Upper lobe of right lung (tissue), 1 donor: Measurements from ENCODE around the gene HOXC9. TPM values are rescaled to one million over a fixed set of nuclear protein-coding genes. Genes with fewer than 3 reads are reported as not detected.

Experiments
- ATAC-seq: fragments of 200-7000 bp; cut with Tn5 transposase; one replicate; pipeline ENCODE4 v1.9.1; 2020; ENCODE audit warnings: mild to moderate bottlenecking, moderate library complexity
- DNase-seq: peaks from one replicate; pipeline ENCODE4 v3.0.0-alpha.2; 2020
- H3K27ac ChIP-seq: fragments of 200-600 bp; one replicate; pipeline ENCODE4 v1.8.0; 2022
- H3K27me3 ChIP-seq: fragments of 200-600 bp; one replicate; pipeline ENCODE4 v1.8.0; 2022; ENCODE audit warnings: mild to moderate bottlenecking
- H3K36me3 ChIP-seq: fragments of 200-600 bp; one replicate; pipeline ENCODE4 v1.8.0; 2022
- H3K4me1 ChIP-seq: fragments of 200-600 bp; one replicate; pipeline ENCODE4 v1.8.0; 2022
- H3K4me3 ChIP-seq: fragments of 200-600 bp; one replicate; pipeline ENCODE4 v1.8.0; 2022; ENCODE audit warnings: mild to moderate bottlenecking
- H3K9me3 ChIP-seq: fragments of 200-600 bp; one replicate; pipeline ENCODE4 v1.8.0; 2022
- intact Hi-C: fragments of 100-400 bp; cut with DNase I; formaldehyde crosslinking; loops from one replicate; pipeline ENCODE4 v1.11.0; 2022
- total RNA-seq: library from RNA; stranded (reverse); fragmentation: NEBNext Ultra II Directional; extraction: Animal tissue kit (Norgen Biotek cat#: 25700); gene quantifications from one replicate; pipeline ENCODE4 v1.2.1, GENCODE V29; 2021
- TF ChIP-seq, protein P1 (sequence below): fragments of 200-600 bp; IDR thresholded peaks from one replicate; pipeline ENCODE4 v1.8.0; 2022; ENCODE audit warnings: antibody characterized with exemption
- donor health status: DM: no; HTN: yes; CAD: no; lungs with severe emphysema.

HOXC9 gene
- total RNA-seq, 1 donor from 2014 or later = 0.61 TPM

DNA sequence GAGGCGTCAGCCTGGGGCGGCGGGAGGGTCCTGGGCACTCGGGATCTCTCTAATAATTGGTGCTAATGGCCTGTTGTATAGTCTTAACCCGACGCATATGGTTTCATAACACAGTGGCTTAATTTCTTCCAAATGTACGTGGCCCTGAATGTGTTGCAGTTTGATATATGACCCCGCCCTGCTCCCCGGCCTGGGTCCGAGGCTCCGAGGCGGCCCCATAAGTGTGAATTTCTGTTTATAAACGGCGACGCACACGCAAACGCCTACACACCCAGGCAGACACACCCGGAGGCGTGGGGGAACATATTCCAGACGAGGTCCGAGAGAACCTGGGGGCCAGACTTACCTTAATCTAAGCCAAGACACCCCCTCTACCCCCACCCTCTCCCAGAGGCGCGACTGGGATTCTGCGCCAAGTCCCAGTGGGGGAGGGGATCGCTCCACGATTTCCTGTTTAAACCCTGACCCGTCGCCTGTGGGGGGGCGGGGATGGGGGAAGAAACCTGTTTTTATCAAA is 18.6 kb downstream of the HOXC9 start:
- H3K4me1 ChIP-seq = peaks cover 5% of the 10 kb centered on the region
- H3K36me3 ChIP-seq = no peaks in the 10 kb centered on the region
- H3K27me3 ChIP-seq = peaks cover 94% of the 10 kb centered on the region
- DNase-seq (no peak), ATAC-seq (no peak)
- intact Hi-C loops = no loop called here
- H3K27ac ChIP-seq = peak overlapping the region; percentile 68
- no peaks in the 10 kb centered on the region for H3K9me3 ChIP-seq
- TF ChIP-seq, protein P1, sequence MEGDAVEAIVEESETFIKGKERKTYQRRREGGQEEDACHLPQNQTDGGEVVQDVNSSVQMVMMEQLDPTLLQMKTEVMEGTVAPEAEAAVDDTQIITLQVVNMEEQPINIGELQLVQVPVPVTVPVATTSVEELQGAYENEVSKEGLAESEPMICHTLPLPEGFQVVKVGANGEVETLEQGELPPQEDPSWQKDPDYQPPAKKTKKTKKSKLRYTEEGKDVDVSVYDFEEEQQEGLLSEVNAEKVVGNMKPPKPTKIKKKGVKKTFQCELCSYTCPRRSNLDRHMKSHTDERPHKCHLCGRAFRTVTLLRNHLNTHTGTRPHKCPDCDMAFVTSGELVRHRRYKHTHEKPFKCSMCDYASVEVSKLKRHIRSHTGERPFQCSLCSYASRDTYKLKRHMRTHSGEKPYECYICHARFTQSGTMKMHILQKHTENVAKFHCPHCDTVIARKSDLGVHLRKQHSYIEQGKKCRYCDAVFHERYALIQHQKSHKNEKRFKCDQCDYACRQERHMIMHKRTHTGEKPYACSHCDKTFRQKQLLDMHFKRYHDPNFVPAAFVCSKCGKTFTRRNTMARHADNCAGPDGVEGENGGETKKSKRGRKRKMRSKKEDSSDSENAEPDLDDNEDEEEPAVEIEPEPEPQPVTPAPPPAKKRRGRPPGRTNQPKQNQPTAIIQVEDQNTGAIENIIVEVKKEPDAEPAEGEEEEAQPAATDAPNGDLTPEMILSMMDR = no peak
- H3K4me3 ChIP-seq = peak overlapping the region; percentile 48

DNA sequence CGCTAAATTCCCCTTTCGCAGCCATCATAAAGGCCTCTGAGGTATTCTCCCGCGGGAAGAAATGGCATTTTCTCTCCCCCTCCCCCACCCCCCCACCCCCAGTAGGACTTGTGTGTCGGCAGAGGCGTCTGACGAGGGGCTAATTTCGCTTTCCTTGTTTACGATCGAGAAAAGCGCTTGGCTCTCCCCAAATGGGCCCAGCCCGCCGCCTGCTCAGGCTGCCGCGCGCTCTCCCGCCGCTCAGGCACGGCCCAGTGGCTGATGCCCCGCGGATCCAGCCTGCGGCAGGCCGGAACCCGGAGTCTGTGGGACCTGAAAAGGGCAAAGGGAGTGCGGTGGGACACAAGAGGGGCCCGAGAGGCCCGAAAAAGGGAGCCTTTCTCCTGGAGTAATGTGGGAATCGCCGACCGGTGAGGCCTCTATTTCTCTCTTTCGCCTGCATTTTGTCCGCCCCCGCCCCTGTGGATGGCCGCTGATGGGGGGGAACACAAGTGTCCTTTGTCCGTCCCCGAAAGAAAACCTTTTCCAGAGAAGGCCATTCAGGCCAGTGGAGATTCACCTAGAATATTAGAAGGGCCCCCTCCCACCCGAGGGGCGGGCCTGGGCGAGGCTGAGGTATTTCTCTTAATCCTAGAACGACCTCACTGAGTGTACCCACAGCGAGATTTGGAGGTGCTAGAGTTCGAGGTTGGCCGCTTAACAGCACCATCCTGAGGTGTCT is 19.3 kb downstream of the HOXC9 start:
- peak overlapping the region; percentile 65 for H3K27ac ChIP-seq
- H3K4me1 ChIP-seq = peaks cover 5% of the 10 kb centered on the region
- peak overlapping the region; percentile 48 for H3K4me3 ChIP-seq
- TF ChIP-seq, protein P1 = no peak
- intact Hi-C loops = no loop called here
- H3K36me3 ChIP-seq = no peaks in the 10 kb centered on the region
- no peaks in the 10 kb centered on the region for H3K9me3 ChIP-seq
- DNase-seq (no peak), ATAC-seq (no peak)
- peaks cover 96% of the 10 kb centered on the region for H3K27me3 ChIP-seq

DNA sequence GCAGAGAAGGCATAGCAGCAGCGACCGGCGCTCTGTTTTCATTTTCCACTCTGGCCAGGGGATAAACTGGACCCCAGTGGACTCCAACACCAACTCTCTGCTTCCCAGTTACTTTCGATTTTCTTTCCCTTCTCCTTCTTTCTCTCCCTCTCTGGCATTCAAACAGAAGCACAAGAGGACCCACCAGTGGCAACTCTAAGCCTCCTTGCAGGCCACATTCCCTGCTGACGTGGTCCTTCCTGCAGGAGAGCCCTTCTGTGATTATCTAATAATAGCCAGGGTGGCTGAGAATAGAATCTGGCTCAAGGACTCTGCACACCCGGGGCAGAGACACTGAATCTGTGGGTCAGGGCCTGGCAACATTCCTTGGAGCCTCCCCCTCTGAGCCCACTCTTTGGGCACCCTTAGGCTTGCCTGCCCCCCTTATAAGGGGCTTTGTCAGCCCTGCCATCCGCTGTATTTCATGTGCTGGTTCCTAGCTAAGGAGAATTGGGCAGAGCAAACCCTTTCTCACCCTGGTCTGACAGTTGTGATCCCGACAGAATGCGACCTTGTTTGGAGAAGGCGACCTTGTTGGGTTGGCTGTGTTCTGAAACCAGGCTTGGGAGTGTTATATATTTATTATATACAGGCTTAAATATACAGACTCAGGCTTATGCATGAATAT is 20.1 kb downstream of the HOXC9 start:
- H3K27ac ChIP-seq = peak overlapping the region; percentile 65
- H3K36me3 ChIP-seq = no peaks in the 10 kb centered on the region
- no peak for DNase-seq
- ATAC-seq = no peak
- no peaks in the 10 kb centered on the region for H3K9me3 ChIP-seq
- peaks cover 96% of the 10 kb centered on the region for H3K27me3 ChIP-seq
- intact Hi-C loops = no loop called here
- TF ChIP-seq, protein P1 = no peak
- H3K4me1 ChIP-seq = peaks cover 5% of the 10 kb centered on the region
- H3K4me3 ChIP-seq = peak overlapping the region; percentile 35

DNA sequence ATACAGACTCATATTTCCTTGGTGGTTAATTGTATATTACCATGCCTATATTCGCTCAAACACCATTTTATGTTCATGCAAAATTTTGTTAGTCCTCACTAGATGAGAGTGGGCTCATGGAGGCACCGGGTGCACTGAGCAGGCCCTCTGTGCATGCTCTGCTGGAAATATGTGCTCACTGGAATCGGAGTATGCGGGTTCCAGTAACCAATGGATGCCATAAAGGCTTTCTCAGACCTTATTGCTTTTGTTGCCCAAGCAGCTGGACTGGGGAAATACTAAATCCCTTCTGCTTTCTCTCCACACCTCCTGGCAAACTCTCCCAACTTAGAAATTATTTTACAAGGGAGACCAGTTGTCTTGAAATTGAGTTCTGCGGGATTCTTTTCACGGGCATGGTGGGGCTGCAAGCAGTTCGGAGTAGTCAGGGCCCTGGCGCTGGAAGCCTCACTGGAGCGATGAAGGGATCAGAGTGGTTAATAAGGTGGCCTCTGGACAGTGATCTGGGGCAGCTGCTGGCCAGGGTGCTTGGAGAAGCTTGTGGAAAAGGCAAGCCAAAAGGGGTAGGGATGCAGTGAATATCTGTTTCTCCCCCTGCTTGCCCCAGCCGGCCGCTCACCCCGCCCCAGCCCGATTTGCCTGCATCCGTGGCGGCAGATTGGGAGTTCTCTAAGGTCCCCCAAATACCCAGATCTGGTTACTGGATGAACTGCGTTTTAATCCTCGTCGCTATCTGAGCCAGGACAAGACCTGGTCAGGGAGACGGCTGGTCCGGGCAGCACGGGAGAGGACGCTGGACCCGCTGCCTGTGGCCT is 20.8 kb downstream of the HOXC9 start:
- Histone ChIP-seq H3K36me3 (no peaks in the 10 kb centered on the region), H3K4me3 (no peak overlapping the region), H3K27ac (no peak overlapping the region), H3K27me3 (peaks cover 96% of the 10 kb centered on the region), H3K4me1 (peaks cover 5% of the 10 kb centered on the region), H3K9me3 (no peaks in the 10 kb centered on the region)
- ATAC-seq = no peak
- TF ChIP-seq, protein P1 = no peak
- no peak for DNase-seq
- intact Hi-C loops = no loop called here

DNA sequence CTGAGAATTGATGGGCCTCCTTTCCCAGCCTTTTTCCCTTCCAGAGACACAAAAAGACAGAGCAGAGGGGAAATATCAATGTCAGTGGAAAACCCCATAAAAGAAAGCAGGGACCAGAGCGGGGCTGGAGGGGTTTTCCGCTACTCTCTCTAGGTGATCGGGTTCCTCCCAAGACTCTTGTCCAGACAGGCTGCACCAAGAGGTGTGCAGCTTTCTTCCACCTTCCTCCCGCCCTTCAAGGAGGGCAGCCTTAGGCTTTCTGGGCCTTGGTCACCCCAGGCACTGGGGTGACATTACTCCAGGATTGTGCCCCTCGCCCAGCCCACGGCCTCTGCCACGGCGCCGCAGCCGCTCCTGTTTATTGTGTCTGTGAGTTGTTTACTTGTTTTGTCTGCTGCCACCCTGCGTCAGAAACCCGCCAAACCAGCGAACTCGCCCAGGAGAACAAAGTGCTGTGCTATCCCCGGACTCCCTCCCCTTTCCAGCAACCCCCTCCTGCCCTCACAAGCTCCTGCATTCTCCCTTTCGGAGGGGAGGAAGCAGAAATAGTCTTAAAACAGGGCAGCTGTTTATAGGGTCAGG is 21.6 kb downstream of the HOXC9 start:
- H3K27ac ChIP-seq = no peak overlapping the region
- DNase-seq = no peak

More for the DNA sequence above, 21.6 kb downstream of the HOXC9 start:
- peaks cover 91% of the 10 kb centered on the region for H3K27me3 ChIP-seq
- H3K4me3 ChIP-seq = no peak overlapping the region
- TF ChIP-seq, protein P1 = no peak
- peaks cover 5% of the 10 kb centered on the region for H3K4me1 ChIP-seq
- ATAC-seq = no peak
- no peaks in the 10 kb centered on the region for H3K9me3 ChIP-seq
- intact Hi-C loops = no loop called here
- no peaks in the 10 kb centered on the region for H3K36me3 ChIP-seq
